K562 (cell line): Measurements from ENCODE around the gene TGM1. TPM values are rescaled to one million over a fixed set of nuclear protein-coding genes. Genes with fewer than 3 reads are reported as not detected.

Experiments used
- MECOM ChIP-seq: fragments of 250-450 bp; sonication (Bioruptor Pico); IDR thresholded peaks from 2 replicates; pipeline ENCODE4 v1.8.0; 2022; ENCODE audit warnings: inconsistent platforms
- POLR2H ChIP-seq: IDR thresholded peaks from 2 replicates; pipeline ENCODE4 v1.6.1; 2016; ENCODE audit warnings: missing genetic modification characterization, low read depth, mild to moderate bottlenecking, control low read depth, missing compliant biosample characterization, moderate library complexity
- SREBF1 ChIP-seq: fragments of 150-350 bp; IDR thresholded peaks from 2 replicates; pipeline ENCODE4 v1.6.1; 2014; ENCODE audit warnings: antibody characterized with exemption, low read depth, low read length, borderline replicate concordance
- polyA plus RNA-seq, 8 experiments: library from polyadenylated mRNA; depleted of rRNA in 4 of 8; stranded (reverse) in 5 of 8; unstranded in 3 of 8; fragments of >200 nt; fragmentation: Nextera tagmentation in 2 of 8; fragmentation: Illumina TruSeq in 1 of 8; extraction: Ambion mirVana in 2 of 8; extraction: Trizol in 1 of 8; gene quantifications; 2 replicates each; pipeline versions ENCODE4 v1.2.1 to v1.2.3, GENCODE V29; 2011 to 2014; ENCODE audit warnings: inconsistent platforms in 1 of 8, missing spikeins in 1 of 8
- total RNA-seq, 7 experiments: library from RNA; depleted of rRNA in 6 of 7; stranded (reverse); fragments of >200 nt in 6 of 7; fragmentation: Illumina TruSeq in 2 of 7; extraction: Trizol in 2 of 7; gene quantifications; 2 replicates each; pipeline versions ENCODE4 v1.2.1 to v1.2.3, GENCODE V29; 2011 to 2021; ENCODE audit warnings: low replicate concordance in 1 of 7
- TF ChIP-seq, protein P1 (sequence below), 2 experiments: fragments of 450-650 bp in 1 of 2; sonication (generic) in 1 of 2; formaldehyde crosslinking in 1 of 2; IDR thresholded peaks; 2 replicates each; pipeline versions ENCODE4 v1.7.1 to v1.9.0; 2016 to 2022; ENCODE audit warnings: inconsistent platforms in 1 of 2, mild to moderate bottlenecking in 1 of 2, missing genetic modification reagents in 1 of 2

The TGM1 gene
- total and polyA plus RNA-seq, 9 of the 15 experiments (the other 6 are each of a cell fraction or from before 2014, with no cell fraction given) = 0.13 to 4.4 (median 0.88) TPM

DNA sequence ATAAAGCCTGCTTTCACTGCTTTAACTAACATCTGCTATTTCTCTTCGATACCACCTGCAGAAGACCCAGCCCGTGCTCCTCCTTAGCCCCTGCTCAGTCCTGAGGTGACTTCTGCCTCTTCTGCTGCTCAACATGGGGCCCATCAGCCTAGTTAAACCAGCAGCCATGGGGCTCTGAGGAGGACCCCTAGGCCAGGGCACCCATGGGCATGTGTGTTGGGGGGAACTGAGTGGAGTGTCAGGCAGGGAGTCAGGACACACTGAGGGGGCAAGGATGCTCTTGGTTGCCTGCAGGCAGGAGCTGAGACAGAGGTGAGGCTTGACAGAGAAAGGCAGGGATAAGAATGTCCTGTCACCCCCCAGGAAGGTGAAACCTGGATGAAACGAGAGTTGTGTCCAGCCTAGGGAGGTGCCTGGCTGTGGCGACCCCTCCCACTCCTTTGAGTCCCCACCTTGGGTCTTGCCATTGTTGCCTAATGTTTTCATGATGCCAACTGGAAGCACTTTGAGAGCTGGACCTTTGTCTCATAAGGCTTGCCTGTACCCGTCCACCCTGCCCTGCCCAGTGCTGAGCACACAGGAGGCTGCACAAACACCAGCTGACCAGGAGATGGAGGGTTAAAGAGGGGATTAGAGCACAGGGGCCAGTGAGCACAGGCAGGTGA is 21.0 kb upstream of the TGM1 start (continued):
- TF ChIP-seq, protein P1, sequence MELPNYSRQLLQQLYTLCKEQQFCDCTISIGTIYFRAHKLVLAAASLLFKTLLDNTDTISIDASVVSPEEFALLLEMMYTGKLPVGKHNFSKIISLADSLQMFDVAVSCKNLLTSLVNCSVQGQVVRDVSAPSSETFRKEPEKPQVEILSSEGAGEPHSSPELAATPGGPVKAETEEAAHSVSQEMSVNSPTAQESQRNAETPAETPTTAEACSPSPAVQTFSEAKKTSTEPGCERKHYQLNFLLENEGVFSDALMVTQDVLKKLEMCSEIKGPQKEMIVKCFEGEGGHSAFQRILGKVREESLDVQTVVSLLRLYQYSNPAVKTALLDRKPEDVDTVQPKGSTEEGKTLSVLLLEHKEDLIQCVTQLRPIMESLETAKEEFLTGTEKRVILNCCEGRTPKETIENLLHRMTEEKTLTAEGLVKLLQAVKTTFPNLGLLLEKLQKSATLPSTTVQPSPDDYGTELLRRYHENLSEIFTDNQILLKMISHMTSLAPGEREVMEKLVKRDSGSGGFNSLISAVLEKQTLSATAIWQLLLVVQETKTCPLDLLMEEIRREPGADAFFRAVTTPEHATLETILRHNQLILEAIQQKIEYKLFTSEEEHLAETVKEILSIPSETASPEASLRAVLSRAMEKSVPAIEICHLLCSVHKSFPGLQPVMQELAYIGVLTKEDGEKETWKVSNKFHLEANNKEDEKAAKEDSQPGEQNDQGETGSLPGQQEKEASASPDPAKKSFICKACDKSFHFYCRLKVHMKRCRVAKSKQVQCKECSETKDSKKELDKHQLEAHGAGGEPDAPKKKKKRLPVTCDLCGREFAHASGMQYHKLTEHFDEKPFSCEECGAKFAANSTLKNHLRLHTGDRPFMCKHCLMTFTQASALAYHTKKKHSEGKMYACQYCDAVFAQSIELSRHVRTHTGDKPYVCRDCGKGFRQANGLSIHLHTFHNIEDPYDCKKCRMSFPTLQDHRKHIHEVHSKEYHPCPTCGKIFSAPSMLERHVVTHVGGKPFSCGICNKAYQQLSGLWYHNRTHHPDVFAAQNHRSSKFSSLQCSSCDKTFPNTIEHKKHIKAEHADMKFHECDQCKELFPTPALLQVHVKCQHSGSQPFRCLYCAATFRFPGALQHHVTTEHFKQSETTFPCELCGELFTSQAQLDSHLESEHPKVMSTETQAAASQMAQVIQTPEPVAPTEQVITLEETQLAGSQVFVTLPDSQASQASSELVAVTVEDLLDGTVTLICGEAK (IDR thresholded peaks at IDR 0.05) = no peak
- TF ChIP-seq, protein P1 (CRISPR knock-in tag; IDR thresholded peaks at IDR 0.05) = no peak
- TF ChIP-seq POLR2H (tag) (no peak), MECOM (no peak), SREBF1 (no peak)
